HG03175 (cell line): ENCODE results near the gene PHLDB1.

ENCODE experiments used
- ATAC-seq: cut with Tn5 transposase; IDR thresholded peaks from one replicate; pipeline ENCODE4 v1.9.1; 2021; ENCODE audit warnings: mild to moderate bottlenecking, moderate library complexity; ENCODE audit not compliant: unreplicated experiment

The PHLDB1 gene

DNA sequence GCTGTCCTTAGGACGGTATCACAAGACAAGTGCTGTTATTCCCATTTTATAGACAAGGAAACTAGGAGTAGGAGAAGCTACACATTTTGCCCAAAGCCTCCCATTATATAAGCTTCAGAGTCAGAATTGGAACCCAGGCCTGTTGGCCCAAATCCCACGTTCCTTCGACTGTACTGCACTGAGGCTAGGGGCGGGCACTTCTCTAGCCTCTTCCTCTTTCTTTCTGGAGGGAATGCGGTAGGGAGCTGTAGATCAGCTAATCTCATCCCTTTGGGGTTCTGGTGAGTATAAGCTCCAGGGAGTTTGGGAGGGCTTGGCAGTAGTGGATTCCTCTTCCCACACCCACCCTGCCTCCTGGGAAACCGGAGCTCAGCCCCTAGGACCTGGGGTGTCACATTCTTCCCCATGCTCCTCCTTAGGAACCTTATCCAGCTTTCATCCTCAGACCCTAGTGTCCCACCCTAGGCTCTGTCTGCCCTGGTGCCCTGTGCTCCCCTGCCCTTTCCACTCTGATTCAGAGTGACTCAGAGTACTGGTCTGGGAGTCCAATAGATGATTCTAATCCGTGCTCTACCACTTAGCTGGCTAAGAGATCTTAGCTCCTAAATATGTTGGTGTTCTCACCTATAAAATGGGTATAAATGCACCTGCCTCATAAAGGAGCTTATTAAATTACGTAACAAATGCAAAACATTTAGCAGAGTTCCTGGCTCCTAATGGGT is 29.3 kb downstream of the PHLDB1 start:
- ATAC-seq = no peak

- ATAC-seq = no peak
Observed at GRCh38 chr11:118638726-118639125, 31.3 kb downstream of the PHLDB1 start.

- no peak for ATAC-seq
Observed at GRCh38 chr11:118639899-118640298, 32.5 kb downstream of the PHLDB1 start.

DNA sequence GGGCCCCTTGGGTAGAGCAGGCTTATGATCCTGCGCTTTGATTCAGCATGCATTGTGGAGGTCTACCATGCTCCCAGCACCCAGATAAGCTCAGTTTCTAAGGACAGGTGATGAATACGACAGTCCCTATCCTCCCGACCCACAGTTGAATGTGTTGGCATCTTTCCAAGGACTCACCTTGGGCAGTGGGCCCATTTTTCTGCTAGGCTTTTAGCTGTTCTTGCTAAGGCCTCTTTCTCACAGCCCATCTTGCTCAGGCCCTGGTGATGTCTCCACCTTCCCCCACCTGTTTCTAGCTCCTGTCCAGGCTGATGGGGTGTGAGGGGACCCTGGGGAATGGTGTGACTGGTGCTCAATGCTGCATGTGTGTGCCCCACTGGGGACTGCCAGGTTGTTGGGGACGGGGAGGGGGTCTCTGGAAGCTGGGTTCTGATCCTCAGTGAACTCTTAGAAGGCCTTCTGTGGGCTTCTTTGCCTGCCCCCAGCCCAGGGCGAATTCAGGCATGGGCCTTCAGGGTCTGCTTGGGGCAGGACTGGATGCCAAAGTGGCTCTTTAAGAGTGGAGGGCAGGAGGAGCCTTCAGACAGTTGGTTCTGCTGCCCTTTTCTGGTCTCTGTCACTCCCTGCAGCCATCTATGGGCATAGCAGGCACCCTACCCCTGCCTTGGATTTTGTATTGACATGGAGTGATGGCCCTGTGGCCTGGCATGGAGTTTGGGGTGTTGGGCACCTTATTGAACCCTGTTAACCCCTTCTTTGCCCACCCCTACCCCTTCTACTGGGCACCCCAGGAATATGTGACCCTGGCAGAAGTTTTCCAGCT is 33.1 kb downstream of the PHLDB1 start:
- ATAC-seq = no peak

DNA sequence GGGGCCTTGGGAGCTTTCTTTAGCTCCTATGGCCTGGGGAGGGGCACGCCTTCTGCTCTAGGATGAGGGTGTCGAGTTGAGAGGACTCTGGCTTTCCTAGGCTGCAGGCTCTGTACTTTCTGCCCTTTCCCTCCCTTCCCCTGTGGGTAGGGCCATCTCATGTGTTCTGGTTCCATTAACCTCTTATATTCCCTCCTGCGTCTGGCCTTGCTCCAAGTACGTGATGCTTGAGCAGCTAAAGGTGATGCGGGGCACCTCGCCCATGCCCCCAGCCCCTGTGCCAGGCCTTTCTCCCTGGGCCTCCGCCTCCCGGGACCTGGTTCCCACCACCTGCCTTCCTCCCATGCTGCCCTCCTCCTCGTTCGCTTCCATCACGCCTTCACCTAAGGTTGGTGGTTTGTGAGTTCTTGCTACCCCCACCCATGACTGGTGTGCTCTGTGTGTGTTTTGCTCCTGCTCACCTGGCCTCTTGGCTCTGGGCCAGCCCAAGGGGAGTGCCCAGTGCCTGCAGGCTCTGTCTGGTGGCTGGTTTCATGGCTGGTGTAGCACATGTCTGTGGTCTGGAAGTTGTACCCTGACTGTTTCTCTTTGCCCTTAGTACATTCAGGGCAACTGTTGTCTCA is 34.1 kb downstream of the PHLDB1 start:
- ATAC-seq = no peak

DNA sequence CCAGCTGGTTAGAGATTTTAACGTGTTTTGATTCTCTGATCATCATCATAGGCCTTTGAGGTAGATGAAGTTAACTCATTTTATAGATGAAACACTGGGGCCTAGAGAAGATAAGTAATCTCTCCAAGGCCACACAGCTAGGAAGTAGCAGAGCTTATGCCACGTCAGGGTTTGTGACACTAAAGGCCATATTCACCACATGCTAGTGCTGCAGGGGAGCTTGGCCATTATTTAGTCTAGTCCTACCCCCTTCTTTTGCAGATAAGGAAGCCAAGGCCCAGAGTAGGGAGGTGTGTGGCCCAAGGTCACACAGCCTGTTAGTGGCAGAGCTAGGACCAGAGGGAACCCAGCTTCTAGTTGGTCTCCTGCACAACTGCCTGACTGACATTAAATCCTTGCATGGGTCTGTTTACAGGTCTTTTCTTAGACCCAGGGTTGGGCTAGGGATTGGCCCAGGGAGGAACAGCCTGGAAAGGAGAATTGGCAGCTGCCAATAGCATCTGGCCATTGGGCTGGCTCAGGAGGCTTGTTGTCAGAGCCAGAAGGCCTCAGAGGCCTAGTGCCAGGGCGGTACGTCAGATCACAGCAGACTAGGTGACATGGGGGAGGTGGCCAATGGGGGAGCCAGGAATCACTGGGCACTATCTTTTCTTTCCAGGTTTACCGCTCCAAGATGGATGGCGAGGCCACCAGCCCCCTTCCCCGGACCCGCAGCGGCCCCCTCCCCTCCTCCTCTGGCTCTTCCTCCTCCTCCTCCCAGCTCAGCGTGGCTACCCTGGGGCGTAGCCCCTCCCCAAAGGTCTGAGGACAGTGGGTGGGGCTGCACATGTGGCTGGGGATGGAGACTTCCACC is 36.0 kb downstream of the PHLDB1 start:
- no peak for ATAC-seq

DNA sequence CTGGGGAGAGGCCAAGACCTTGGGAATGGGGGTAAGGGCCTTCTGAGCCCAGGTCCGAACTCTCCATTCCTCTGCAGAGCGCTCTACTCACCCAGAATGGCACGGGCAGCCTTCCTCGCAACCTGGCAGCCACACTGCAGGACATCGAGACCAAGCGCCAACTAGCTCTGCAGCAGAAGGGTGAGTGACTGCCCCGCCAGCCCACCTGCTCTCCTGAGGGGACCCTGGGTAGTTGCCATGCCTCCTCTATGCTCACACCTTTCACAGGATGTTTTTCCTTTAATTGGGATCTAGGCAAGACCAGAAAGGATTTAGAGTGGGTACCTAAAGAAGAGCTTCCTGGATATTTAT is 36.6 kb downstream of the PHLDB1 start:
- ATAC-seq = no peak

DNA sequence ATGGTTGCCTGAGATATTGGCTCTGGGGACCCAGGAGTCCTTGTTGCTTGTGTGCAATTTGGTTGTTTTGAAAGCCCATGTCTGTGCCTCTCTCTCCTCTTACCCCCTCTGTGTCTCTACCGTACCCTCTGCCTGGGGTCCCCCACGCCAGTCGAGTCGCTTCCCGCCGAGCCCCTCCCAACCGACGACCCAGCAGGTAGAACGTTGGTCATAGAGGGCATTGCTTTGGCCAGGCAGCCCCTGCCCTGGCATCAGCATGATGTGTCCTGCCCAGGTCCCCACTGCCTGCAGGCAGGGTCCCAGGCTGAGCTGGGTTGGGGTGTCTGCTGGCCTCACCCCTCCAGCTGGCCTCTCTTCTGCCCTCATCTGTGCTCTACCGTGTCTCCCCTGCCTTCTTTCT is 37.1 kb downstream of the PHLDB1 start:
- no peak for ATAC-seq

GRCh38 chr11:118645066-118645715 is 37.8 kb downstream of the PHLDB1 start:
- no peak for ATAC-seq

- ATAC-seq = no peak
Observed at GRCh38 chr11:118646393-118646792, 39.0 kb downstream of the PHLDB1 start.

DNA sequence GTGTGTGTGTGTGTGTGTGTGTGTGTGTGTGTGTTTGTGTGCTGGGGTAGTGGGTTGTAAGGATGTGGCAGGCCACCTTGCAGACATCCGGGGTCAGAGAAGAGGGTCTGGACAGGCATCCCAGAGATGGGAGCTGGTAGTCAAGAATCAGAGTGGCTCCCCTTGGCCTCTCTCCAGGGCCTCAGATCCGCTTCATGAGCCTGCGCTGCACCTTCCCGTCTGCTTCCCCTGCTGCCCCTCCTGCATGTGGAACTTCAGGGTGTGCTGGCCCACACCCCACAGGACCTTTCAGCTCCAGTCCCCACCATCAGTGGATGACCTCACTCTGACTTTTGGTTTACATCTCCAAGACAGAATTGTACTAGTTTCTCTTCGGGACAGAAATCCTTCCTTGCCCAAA is 40.9 kb downstream of the PHLDB1 start:
- no peak for ATAC-seq

DNA sequence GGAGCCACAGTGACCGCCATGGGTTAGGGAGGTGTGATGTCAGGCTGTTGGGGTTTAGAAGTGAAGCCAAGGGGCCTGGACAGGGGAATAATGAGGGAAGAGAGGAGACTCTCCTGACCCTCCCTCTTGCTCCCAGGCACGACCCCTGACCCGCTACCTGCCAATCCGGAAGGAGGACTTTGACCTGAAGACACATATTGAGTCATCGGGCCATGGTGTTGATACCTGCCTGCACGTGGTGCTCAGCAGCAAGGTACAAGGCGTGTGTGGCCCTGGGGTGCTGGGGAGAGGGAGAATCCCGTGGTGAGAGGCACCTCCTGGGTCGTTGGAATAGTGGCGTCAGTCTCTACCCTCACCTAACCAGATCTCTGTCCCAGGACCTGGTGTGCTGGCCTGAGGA is 42.5 kb downstream of the PHLDB1 start:
- no peak for ATAC-seq

DNA sequence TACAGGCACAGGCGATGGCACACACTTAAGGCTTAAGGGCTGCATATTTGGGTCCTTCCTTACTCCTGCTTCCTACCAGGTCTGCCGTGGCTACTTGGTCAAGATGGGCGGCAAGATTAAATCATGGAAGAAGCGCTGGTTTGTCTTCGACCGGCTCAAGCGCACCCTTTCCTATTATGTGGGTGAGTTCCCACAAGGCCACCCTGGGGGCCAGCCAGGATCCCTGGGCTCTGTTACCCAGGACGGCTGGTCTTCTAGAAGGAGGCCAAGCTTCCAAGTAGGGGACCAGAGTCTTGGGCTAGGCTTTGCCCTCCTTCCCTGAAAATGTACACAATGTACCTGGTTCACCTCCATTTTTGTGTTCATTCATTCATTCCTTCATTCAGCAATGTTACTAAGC is 43.0 kb downstream of the PHLDB1 start:
- no peak for ATAC-seq

- no peak for ATAC-seq
Observed at GRCh38 chr11:118651820-118652219, 44.4 kb downstream of the PHLDB1 start.

- no peak for ATAC-seq
Observed at GRCh38 chr11:118652681-118653181, 45.3 kb downstream of the PHLDB1 start.

DNA sequence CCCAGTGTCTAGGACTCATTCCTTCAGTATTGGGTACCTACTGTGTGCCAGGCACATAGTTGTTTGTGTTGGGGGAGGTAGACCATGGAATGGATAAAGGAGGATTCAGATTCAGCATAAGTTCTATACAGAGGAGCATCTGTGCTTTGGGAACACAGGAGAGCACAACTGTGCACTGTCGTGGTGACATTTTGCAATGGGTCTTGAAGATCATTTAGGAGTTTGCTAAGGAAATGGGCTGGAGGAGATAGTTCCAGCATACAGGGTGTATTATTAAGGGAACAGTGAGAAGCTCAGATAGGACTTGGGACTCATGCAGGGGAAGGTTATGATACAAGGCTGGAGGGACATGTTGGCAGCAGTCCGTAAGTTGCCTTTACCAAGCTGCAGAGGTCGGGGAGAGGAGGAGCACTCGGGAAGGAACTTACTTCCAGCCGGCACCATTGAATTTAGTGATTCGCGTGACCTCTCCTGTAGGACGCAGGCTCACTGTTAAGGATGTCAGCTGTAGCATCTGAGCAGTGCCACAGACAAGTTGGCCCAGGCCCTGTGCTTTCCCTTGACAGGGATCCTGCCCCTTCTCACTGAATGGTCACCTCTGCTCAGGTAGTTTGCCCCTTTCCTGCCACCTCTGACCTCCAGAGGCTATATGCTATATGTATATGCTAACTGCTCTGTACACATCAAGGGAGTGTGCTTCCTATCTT is 46.4 kb downstream of the PHLDB1 start:
- ATAC-seq = no peak

DNA sequence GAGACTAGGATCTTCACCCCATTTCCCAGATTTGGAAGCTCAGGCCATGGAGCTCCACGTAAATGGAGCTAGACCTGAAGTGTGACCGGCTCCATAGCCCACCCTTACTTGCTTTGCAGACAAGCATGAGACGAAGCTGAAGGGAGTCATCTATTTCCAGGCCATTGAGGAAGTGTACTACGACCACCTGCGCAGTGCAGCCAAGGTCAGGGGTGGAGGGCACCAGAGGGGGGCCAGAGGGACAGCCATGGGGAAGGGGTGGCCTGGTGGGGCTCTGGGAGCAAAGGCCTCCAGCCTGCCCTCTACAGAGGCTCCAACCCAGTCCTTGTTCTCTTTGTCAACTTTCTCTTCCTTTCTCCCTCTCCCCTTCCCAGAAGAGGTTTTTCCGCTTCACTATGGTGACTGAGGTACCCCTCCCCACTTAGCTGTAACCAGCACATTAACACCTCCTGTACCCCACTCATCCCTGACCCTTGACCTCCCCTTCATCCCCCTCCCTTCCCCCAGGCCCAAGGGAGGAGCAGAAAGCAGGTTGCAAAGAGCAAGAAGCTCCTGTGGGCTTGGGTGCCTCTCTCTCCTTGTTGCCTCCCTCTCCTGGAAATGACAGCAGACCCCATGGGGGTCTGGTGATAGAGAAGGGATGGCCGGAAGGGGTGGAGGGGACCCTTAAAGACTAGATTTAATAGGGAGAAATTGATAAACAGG is 48.2 kb downstream of the PHLDB1 start:
- ATAC-seq = no peak

DNA sequence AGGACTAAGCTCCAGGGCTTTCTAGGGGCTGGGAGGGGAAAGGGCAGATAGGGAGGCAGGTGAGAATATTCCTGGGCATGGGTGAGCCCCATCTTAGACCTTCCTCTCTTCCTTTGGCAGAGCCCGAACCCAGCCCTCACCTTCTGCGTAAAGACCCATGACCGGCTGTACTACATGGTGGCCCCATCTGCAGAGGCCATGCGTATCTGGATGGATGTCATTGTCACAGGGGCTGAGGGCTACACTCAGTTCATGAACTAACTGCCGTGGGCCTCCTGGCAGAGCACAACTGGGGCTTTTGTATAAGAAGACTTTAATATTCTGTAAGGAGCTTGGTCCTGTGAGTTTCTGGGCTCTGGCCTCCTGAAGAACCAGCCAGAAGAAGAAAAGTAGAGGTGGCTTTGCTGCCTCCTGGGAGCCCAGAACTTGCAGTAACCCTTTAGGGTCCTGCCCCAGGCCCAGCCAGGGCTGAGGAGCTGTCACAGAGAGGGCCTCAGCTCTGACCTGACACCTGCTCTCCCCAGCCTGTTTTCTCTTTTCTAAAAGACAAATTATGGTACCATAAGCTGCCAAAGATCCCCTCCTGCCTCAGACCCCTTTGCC is 49.2 kb downstream of the PHLDB1 start:
- ATAC-seq = no peak

DNA sequence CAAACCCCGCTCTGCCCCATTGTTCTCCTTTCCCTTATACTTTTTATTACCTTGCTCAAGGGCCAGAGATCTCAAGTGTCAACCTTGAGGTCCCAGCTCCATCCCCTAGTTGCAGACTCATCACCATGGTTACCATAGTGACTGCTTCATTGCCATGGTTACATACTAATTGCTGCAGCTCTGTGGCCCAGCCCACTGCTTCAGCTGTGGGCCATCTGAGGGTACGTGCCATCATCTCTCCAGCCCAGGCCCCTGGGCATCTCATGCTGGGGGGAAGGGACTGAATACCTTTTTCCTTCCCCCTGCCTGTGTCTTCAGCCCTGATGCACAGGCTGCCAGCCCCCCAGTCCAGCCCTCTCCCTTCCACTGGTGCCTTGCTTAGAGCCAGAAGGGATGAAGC is 49.8 kb downstream of the PHLDB1 start:
- ATAC-seq = no peak
